ENCODE data around the gene ACD.

Gene ACD

DNA sequence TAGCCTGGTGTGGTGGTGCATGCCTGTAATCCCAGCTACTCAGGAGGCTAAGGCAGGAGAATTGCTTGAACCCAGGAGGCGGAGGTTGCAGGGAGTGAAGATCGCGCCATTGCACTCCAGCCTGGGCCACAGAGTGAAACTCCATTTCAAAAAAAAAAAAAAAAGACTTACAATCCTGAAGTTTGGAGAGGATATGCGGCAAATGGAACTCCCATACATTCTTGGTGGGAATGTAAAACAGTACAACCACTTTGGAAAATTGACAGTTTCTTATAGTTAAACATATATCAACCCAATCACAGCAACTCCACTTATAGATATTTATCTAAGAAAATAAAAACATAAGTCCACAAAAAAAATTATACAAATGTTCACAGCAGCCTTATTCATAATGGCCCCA is 47.1 kb upstream of the ACD start:
- H2BK12ac ChIP-seq (ENCODE audit: low read length): no peak overlapping the region
- no peak overlapping the region for H2BK5ac ChIP-seq (ENCODE audit: low read length)
- WGBS, 2 donors (ENCODE audit: extremely low coverage in 2 of 2, insufficient read length in 2 of 2, insufficient replicate concordance in 1 of 2): no CpG with 5 or more reads among the region's 4 CpGs
- H3K9me3 ChIP-seq (replicated peaks in 1 of 2; ENCODE audit: control insufficient read depth in 2 of 2, insufficient read depth in 1 of 2, low read depth in 1 of 2, low read length in 2 of 2): no peaks in the 10 kb centered on the region
- no peak overlapping the region for H3K23ac ChIP-seq (ENCODE audit: low read depth, low read length, poor library complexity)
- no peak overlapping the region for H3K27ac ChIP-seq (replicated peaks; ENCODE audit: low read length)
- H3K36me3 ChIP-seq (replicated peaks in 1 of 2; ENCODE audit: control insufficient read depth in 2 of 2, insufficient read depth in 2 of 2, low read length in 2 of 2): peaks cover 3 to 8% of the 10 kb centered on the region in 2 donors
- no peak overlapping the region for H2BK120ac ChIP-seq (ENCODE audit: low read depth, low read length)
- H3K27me3 ChIP-seq (ENCODE audit: control insufficient read depth in 3 of 3, insufficient read depth in 3 of 3, low read depth in 1 of 3, low read length in 3 of 3): no peaks in the 10 kb centered on the region
- DNase-seq (ENCODE audit: low spot score): no peak
- H3K18ac ChIP-seq (ENCODE audit: low read length): no peak overlapping the region
- no peak overlapping the region for H3K4me3 ChIP-seq (ENCODE audit: low read length in 2 of 2)
- H3K9ac ChIP-seq (ENCODE audit: low read depth, low read length, poor library complexity): no peak overlapping the region
- H2BK15ac ChIP-seq (ENCODE audit: low read length): no peak overlapping the region
- no peak overlapping the region for H4K91ac ChIP-seq (ENCODE audit: low read depth, low read length, poor library complexity)
- no peak overlapping the region for H3K4ac ChIP-seq (ENCODE audit: low read length)
- H2AFZ ChIP-seq (ENCODE audit: low read length): no peak overlapping the region
- H3K4me1 ChIP-seq (ENCODE audit: control insufficient read depth in 2 of 2, insufficient read depth in 1 of 2, low read depth in 1 of 2, low read length in 2 of 2): no peaks in the 10 kb centered on the region
- H3K4me2 ChIP-seq (ENCODE audit: insufficient read depth, low read length, poor library complexity, severe bottlenecking): no peak overlapping the region
- no peak overlapping the region for H2AK5ac ChIP-seq (ENCODE audit: low read depth, low read length)
- no peak overlapping the region for H3K14ac ChIP-seq (ENCODE audit: low read length)
- peaks cover 8% of the 10 kb centered on the region for H3K79me1 ChIP-seq (ENCODE audit: low read depth, low read length)
- no peak overlapping the region for H4K8ac ChIP-seq (ENCODE audit: low read depth, low read length)

DNA sequence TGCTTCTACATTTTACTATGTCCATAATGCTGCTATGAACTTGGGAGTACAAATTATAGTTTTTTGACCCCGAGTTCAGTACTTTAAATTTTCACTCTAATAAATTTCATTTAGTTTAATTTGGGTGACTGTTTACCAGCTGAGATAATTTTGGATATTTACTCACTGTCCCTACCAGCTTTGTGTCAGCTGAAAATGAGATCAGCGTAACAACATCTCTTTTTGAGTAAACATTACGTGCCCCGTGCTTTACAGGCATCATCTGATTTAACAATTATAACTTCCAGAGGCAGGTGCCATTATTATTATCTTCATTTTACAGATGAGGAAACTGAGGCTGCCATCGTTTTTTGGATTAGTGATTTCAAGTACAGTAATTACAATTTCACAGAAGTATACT is 44.0 kb upstream of the ACD start:
- H2BK12ac ChIP-seq (ENCODE audit: low read length): no peak overlapping the region
- no peaks in the 10 kb centered on the region for H3K27me3 ChIP-seq (ENCODE audit: control insufficient read depth in 3 of 3, insufficient read depth in 3 of 3, low read depth in 1 of 3, low read length in 3 of 3)
- peaks cover 3 to 7% of the 10 kb centered on the region in 2 donors for H3K36me3 ChIP-seq (replicated peaks in 1 of 2; ENCODE audit: control insufficient read depth in 2 of 2, insufficient read depth in 2 of 2, low read length in 2 of 2)
- no peak overlapping the region for H3K23ac ChIP-seq (ENCODE audit: low read depth, low read length, poor library complexity)
- no peak overlapping the region for H3K14ac ChIP-seq (ENCODE audit: low read length)
- no CpG with 5 or more reads among the region's 5 CpGs for WGBS, 2 donors (ENCODE audit: extremely low coverage in 2 of 2, insufficient read length in 2 of 2, insufficient replicate concordance in 1 of 2)
- no peak overlapping the region for H2AFZ ChIP-seq (ENCODE audit: low read length)
- H3K4me3 ChIP-seq (ENCODE audit: low read length in 2 of 2): no peak overlapping the region
- H4K91ac ChIP-seq (ENCODE audit: low read depth, low read length, poor library complexity): no peak overlapping the region
- no peak overlapping the region for H3K9ac ChIP-seq (ENCODE audit: low read depth, low read length, poor library complexity)
- peaks cover 3 to 9% of the 10 kb centered on the region in 2 donors for H3K9me3 ChIP-seq (replicated peaks in 1 of 2; ENCODE audit: control insufficient read depth in 2 of 2, insufficient read depth in 1 of 2, low read depth in 1 of 2, low read length in 2 of 2)
- no peak overlapping the region for H2BK120ac ChIP-seq (ENCODE audit: low read depth, low read length)
- H2BK5ac ChIP-seq (ENCODE audit: low read length): no peak overlapping the region
- H3K79me1 ChIP-seq (ENCODE audit: low read depth, low read length): peaks cover 2% of the 10 kb centered on the region
- H2BK15ac ChIP-seq (ENCODE audit: low read length): no peak overlapping the region
- H3K4ac ChIP-seq (ENCODE audit: low read length): no peak overlapping the region
- no peak overlapping the region for H3K27ac ChIP-seq (replicated peaks; ENCODE audit: low read length)
- no peaks in the 10 kb centered on the region for H3K4me1 ChIP-seq (ENCODE audit: control insufficient read depth in 2 of 2, insufficient read depth in 1 of 2, low read depth in 1 of 2, low read length in 2 of 2)
- H4K8ac ChIP-seq (ENCODE audit: low read depth, low read length): no peak overlapping the region
- no peak for DNase-seq (ENCODE audit: low spot score)
- H3K18ac ChIP-seq (ENCODE audit: low read length): no peak overlapping the region
- no peak overlapping the region for H3K4me2 ChIP-seq (ENCODE audit: insufficient read depth, low read length, poor library complexity, severe bottlenecking)
- no peak overlapping the region for H2AK5ac ChIP-seq (ENCODE audit: low read depth, low read length)

DNA sequence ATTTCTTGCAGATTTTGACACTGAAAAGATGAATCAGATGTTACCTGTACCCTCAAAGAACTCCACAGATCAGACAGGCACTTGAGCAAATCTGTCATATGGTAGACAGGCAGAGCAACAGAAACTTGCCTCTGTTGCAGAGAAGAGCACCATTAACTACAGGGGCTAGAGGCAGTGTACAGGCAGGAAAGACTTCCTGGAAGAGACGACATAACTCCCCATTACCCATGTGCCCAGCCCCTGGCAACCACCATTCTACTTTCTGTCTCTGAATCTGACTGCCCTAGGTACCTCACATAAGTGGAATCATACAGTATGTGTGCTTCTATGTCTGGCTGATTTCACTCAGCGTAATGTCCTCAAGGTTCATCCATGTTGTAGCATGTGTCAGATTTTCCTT is 43.6 kb upstream of the ACD start:
- Histone ChIP-seq H2BK5ac (ENCODE audit: low read length) (no peak overlapping the region), H3K27ac (replicated peaks; ENCODE audit: low read length) (no peak overlapping the region), H3K23ac (ENCODE audit: low read depth, low read length, poor library complexity) (no peak overlapping the region), H3K4me3 (ENCODE audit: low read length in 2 of 2) (no peak overlapping the region), H3K9ac (ENCODE audit: low read depth, low read length, poor library complexity) (no peak overlapping the region), H4K91ac (ENCODE audit: low read depth, low read length, poor library complexity) (no peak overlapping the region), H3K9me3 (replicated peaks in 1 of 2; ENCODE audit: control insufficient read depth in 2 of 2, insufficient read depth in 1 of 2, low read depth in 1 of 2, low read length in 2 of 2) (peaks cover 3 to 12% of the 10 kb centered on the region in 2 donors), H2BK12ac (ENCODE audit: low read length) (no peak overlapping the region), H3K36me3 (replicated peaks in 1 of 2; ENCODE audit: control insufficient read depth in 2 of 2, insufficient read depth in 2 of 2, low read length in 2 of 2) (peaks cover 3 to 10% of the 10 kb centered on the region in 2 donors), H3K4me2 (ENCODE audit: insufficient read depth, low read length, poor library complexity, severe bottlenecking) (no peak overlapping the region), H2AK5ac (ENCODE audit: low read depth, low read length) (no peak overlapping the region), H3K4ac (ENCODE audit: low read length) (no peak overlapping the region), H3K4me1 (ENCODE audit: control insufficient read depth in 2 of 2, insufficient read depth in 1 of 2, low read depth in 1 of 2, low read length in 2 of 2) (no peaks in the 10 kb centered on the region), H3K14ac (ENCODE audit: low read length) (no peak overlapping the region), H2BK15ac (ENCODE audit: low read length) (no peak overlapping the region), H3K27me3 (ENCODE audit: control insufficient read depth in 3 of 3, insufficient read depth in 3 of 3, low read depth in 1 of 3, low read length in 3 of 3) (no peaks in the 10 kb centered on the region), H3K18ac (ENCODE audit: low read length) (no peak overlapping the region), H3K79me1 (ENCODE audit: low read depth, low read length) (peaks cover 2% of the 10 kb centered on the region), H4K8ac (ENCODE audit: low read depth, low read length) (no peak overlapping the region), H2AFZ (ENCODE audit: low read length) (no peak overlapping the region), H2BK120ac (ENCODE audit: low read depth, low read length) (no peak overlapping the region)
- WGBS, 2 donors (ENCODE audit: extremely low coverage in 2 of 2, insufficient read length in 2 of 2, insufficient replicate concordance in 1 of 2): no CpG with 5 or more reads among the region's 2 CpGs
- DNase-seq (ENCODE audit: low spot score): no peak

DNA sequence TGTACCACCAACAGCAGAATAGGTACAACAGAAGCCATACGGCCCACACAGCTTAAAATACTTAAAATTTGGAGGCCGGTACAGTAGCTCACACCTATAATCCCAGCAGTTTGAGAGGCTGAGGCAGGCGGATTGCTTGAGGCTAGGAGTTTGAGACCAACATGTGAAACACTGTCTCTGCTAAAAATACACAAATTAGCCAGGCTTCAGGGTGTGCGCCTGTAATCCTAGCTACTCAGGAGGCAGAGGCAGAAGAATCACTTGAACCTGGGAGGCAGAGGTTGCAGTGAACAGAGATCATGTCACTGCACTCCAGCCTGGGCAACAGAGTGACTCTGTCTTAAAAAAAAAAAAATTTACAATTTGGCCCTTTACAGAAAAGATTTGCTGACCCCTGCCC is 42.1 kb upstream of the ACD start:
- H3K36me3 ChIP-seq (replicated peaks in 1 of 2; ENCODE audit: control insufficient read depth in 2 of 2, insufficient read depth in 2 of 2, low read length in 2 of 2): peaks cover 5 to 19% of the 10 kb centered on the region in 2 donors
- H3K4me2 ChIP-seq (ENCODE audit: insufficient read depth, low read length, poor library complexity, severe bottlenecking): no peak overlapping the region
- H2BK120ac ChIP-seq (ENCODE audit: low read depth, low read length): no peak overlapping the region
- no peak for DNase-seq (ENCODE audit: low spot score)
- H3K14ac ChIP-seq (ENCODE audit: low read length): no peak overlapping the region
- no peak overlapping the region for H4K8ac ChIP-seq (ENCODE audit: low read depth, low read length)
- H3K9ac ChIP-seq (ENCODE audit: low read depth, low read length, poor library complexity): no peak overlapping the region
- H2BK5ac ChIP-seq (ENCODE audit: low read length): no peak overlapping the region
- H2BK12ac ChIP-seq (ENCODE audit: low read length): no peak overlapping the region
- H4K91ac ChIP-seq (ENCODE audit: low read depth, low read length, poor library complexity): no peak overlapping the region
- WGBS, 2 donors (ENCODE audit: extremely low coverage in 2 of 2, insufficient read length in 2 of 2, insufficient replicate concordance in 1 of 2): no CpG with 5 or more reads among the region's 4 CpGs
- no peak overlapping the region for H3K4me3 ChIP-seq (ENCODE audit: low read length in 2 of 2)
- H3K4ac ChIP-seq (ENCODE audit: low read length): no peak overlapping the region
- H3K27ac ChIP-seq (replicated peaks; ENCODE audit: low read length): no peak overlapping the region
- no peaks in the 10 kb centered on the region for H3K4me1 ChIP-seq (ENCODE audit: control insufficient read depth in 2 of 2, insufficient read depth in 1 of 2, low read depth in 1 of 2, low read length in 2 of 2)
- no peak overlapping the region for H2AK5ac ChIP-seq (ENCODE audit: low read depth, low read length)
- no peaks in the 10 kb centered on the region for H3K27me3 ChIP-seq (ENCODE audit: control insufficient read depth in 3 of 3, insufficient read depth in 3 of 3, low read depth in 1 of 3, low read length in 3 of 3)
- no peak overlapping the region for H2AFZ ChIP-seq (ENCODE audit: low read length)
- H3K18ac ChIP-seq (ENCODE audit: low read length): no peak overlapping the region
- no peak overlapping the region for H2BK15ac ChIP-seq (ENCODE audit: low read length)
- H3K23ac ChIP-seq (ENCODE audit: low read depth, low read length, poor library complexity): no peak overlapping the region
- peaks cover 3 to 13% of the 10 kb centered on the region in 2 donors for H3K9me3 ChIP-seq (replicated peaks in 1 of 2; ENCODE audit: control insufficient read depth in 2 of 2, insufficient read depth in 1 of 2, low read depth in 1 of 2, low read length in 2 of 2)
- peaks cover 2% of the 10 kb centered on the region for H3K79me1 ChIP-seq (ENCODE audit: low read depth, low read length)

All from neuronal stem cell (in vitro differentiated cells).